ENCODE results near the gene BIRC7. TPM values are rescaled to one million over a fixed set of nuclear protein-coding genes. Genes with fewer than 3 reads are reported as not detected.

Gene BIRC7
- total RNA-seq, 1 experiment from 2014 or later, result not detected

DNA sequence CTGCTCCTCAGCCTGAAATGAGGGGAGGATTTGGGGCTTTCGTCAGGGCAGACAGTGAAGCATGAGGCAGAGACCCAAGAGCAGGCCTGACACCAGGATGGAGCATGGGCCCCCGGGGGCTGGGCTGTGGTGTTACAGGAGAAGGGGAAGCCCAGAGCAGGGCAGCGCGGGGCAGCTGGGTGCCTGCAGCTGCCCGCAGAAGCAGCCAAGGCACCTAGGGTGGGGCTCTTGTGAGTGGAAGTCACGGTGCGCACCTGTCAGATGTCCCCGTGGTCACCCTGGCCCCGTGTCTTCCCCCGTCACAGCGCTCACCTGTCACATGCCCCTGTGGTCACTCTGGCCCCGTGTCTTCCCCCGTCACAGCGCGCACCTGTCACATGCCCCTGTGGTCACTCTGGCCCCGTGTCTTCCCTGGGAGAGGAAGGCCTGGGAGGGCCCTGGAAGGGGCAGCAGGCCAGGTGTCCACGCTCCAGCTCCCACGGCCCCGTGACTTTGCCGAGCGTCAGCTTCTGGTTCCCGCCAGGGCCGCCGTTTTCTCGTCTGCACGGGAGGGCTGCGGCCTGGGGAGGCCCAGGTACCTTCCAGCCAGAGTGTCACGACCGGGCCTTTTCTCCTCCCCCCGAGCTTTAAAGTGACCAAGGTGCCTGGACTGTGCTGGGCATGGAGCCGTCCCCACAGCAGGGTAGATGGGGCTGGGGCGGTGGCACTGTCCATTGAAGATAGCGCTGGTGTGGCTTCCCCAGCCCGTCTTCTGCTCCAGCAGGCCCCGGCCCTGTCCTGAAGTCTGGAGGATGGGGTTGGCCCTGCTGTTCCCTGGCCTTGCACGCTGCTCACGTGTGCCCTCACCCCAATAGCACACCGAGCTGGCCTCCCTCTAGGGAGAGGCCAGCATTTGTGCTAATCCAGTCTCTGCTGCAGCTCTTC, 46.3 kb downstream of the BIRC7 start:
- no peak for DNase-seq (ENCODE audit: low read depth)

- no peak for DNase-seq (ENCODE audit: low read depth)
Measured at GRCh38 chr20:63282946-63283345, 47.2 kb downstream of the BIRC7 start.

DNA sequence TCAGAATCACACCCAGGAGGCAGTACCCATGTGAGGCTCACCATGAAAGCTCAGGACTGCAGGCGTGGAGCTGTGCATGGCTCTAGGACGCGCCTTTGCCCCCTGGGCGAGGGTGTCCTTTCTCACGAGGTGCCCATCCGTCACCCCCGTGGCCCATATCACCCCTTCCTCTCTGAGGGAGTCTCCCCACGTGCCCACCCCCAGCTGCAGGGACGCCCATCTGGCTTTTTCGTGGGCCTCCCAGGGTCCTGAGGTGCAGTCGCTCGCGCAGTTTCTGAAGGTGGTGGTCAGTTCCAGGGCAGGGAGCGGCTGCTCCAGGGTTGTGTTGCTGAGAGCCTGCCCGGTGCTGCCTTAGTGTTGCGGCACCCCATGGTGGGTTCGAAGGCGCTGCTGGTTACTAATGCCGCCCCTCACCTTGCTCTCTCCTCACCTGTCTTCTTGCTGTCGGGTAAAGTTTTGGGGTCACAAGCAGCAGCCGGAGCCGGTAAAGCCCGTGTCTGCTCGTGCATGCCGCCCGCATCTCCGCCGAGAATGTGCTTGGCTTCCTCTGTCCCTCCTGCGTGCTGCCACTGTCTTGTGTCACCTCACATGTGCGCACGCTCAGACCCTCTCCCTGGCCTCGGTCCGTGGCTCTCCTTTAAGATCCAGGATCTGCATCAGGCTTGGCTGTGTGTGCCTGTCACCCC, 47.8 kb downstream of the BIRC7 start:
- no peak for DNase-seq (ENCODE audit: low read depth)

DNA sequence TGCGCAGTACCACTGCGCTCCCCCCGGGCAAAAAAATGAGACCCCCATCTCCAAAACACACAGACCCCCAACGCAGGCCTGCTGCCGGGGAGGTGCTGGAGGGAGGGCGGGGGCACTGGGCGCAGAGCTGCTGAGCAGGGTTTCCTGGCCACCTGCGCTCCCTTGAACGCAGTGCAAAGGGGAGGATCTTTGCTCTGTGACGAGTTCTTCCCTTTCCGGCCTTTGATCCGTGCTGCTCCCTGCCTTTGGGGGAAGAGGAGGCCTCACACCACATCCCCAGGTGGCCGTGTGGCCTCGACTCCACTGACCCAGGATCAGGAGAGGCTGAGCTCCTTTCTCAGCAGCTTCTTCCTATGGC, 48.4 kb downstream of the BIRC7 start:
- DNase-seq (ENCODE audit: low read depth), result no peak

DNA sequence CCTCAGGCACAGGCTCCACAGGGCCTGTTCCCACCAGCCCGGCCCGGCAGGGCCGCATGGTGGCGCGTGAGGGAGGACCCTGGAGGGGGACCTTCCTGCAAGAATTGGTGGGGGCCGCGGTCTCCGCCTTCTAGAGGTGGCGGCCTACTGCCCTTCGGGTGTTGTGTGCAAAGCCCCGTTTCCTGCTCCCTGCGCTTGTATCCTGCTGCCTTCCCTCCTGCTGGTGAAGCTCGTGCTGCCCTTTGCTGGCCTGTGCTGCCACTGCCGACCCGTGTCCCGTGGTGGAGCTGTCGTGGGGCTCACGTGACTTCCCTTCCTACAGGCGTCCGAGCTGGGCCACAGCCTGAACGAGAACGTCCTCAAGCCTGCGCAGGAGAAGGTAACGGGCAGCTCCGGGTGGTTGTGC, 48.8 kb downstream of the BIRC7 start:
- DNase-seq (ENCODE audit: low read depth), result no peak

GRCh38 chr20:63284981-63285524, 49.3 kb downstream of the BIRC7 start:
- no peak for DNase-seq (ENCODE audit: low read depth)

DNA sequence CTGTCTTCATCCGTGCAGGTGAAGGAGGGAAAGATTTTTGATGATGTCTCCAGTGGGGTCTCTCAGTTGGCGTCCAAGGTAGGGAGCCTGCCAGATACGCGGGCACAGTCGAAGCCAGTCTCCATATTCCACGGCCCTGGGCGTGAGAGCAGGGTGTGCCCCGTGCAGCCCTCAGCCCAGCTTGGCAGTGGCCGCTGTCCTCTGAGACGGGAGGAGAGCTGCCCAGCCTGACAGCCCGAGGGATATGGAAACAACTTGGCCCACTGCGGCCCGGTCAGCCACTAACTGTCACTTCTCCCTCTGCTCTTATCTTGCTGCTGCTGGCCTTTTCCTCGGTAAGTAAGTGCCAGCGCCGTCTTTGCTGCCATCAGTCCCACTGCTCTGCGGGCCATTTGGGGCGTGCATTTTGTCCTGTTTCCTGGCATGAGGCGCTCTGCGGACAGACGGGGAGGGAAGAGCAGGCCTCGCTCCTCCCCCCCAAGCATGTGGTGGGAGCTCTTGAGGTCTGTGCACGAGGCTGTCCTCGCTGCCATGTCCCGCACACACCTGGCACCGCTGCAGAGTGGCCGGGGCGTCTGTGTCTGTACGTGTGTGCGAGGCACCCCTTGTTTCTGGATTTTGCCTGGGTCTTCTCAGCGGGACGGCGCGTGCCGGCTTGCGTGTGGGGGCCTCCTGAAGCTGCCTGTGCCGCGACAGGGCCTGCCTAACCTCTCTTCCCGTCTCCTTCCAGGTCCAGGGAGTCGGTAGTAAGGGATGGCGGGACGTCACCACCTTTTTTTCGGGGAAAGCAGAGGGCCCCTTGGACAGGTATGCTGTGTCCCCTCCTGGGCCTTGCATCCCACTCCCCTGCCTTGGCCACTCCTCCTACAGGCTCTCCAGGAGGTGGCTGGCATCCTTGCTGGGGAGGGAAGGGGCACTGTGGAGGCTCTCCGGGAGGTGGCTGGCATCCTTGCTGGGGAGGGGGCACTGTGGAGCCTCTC, 50.2 kb downstream of the BIRC7 start:
- no peak for DNase-seq (ENCODE audit: low read depth)

DNA sequence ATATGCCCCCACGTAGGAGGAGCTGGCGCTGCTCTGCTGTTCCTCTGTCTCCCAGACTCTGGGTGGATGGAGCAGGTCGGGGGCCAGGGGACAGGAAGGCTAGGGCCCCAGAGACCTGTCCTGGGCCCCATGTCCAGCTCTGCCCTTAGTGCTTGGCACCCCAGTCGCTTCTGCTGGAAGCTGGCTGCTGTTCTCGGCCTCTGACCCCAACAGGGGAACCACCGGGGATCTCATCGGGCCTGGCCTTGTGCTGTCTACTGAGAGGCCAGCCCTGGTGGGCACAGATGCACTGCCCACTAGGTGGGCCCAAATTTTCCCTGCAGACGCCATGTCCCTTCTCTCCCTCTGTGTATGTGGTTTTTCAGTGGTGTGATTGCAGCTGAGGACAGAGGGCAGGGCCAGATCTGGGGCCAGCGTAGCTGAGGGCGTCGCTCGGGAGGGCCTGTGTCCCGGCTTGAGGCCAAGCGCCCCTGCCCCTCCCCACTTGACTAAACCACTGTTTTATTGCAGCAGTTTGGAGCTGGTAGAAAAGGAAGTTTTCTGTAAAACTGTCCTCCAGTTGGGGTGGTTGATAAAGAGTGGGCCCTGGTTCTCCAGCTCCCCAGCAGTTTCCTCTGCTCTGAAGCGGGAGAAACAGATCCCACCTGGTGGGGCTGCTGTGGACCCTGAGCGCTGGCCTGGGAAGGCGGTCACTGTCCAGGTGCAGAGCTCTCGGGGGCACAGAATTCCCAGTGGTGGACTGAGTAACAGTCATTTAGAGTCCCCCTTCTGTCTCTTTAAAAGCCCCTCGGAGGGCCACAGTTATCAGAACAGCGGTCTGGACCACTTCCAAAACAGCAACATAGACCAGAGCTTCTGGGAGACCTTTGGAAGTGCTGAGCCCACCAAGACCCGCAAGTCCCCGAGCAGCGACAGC, 51.3 kb downstream of the BIRC7 start:
- DNase-seq (ENCODE audit: low read depth), result no peak

DNA sequence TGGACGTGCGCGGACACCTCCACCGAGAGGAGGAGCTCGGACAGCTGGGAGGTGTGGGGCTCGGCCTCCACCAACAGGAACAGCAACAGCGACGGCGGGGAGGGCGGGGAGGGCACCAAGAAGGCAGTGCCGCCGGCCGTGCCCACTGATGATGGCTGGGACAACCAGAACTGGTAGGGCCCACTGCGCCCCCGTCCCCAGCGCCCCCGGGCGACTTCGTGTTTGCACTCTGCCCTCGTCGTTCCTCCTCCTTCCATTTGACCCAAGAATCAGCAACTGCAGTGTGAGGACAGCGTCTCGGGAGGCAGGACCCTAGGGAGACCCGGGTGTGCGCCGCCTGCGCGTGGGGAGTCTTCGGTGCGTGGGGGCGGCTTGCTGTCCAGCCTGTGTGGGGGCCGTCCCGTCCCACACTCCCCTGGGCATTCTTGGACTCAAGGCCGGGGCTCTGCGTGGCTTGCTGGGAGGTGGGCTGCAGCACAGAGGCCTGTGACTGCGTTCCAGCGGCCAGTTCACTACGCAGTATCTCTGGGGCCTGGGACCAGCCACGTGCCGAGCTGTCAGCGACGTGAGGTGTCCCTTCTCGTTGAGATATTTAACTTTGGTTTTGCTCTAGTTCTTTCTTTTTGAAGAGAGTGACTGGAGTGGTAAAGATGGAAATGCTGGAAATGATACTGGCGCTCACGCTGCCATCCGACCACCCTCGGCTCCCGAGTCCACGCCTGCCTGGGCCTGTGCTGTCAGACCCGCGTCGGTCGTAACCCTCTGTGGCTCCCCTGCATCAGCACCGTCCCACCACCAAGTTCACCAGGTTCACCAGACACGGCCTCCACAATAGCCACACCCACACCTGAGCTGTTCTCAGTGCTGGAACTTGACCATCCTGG, 52.2 kb downstream of the BIRC7 start:
- no peak for DNase-seq (ENCODE audit: low read depth)

DNA sequence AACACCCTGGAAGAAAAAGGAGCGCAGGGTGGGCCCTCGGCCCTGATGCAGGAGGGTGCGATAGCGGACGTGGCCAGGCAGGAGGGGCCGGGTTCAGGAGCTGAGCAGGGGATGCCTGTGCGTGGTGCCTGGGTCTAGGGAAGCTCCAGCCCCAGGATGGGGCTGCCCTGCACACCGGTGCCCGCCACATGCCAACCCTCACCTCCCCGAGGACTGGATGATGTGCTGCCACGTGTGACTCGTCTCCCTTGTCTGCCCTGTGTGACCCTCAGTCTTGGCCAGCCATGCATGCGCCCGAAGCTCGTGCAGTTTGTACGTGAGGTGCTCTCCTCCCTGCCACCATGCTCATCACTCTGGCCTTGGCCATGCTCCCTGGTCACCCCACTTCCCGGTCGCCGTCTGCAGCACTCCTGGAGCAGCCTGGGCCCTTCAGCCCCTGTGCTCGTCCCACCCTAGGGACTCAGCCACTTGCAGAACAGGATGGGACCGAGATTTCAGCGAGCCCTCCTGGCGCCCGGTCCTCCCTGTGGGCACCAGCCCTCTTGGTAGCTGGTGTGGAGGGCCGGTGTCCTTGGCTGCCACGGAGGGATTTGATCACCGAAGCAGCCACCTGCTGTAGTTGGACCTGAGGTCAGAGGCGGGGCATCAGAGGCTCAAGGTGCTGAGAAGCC, 53.0 kb downstream of the BIRC7 start:
- no peak for DNase-seq (ENCODE audit: low read depth)

- DNase-seq (ENCODE audit: low read depth), result no peak
Measured at GRCh38 chr20:63289311-63290135, 53.8 kb downstream of the BIRC7 start.

Other genes with a start within 250 kb of the BIRC7 start
- gene BHLHE23, start 228.9 kb upstream of the BIRC7 start, total RNA-seq (2014; rRNA removed; shearing (Covaris generic)), result not detected in 2 replicates
- gene YTHDF1, start 19.8 kb upstream of the BIRC7 start, total RNA-seq (2014; rRNA removed; shearing (Covaris generic)), result 21.2 and 22.1 TPM in 2 replicates
- gene NKAIN4, start 18.6 kb downstream of the BIRC7 start, total RNA-seq (2014; rRNA removed; shearing (Covaris generic)), result not detected in 2 replicates
- gene ARFGAP1, start 36.9 kb downstream of the BIRC7 start, total RNA-seq (2014; rRNA removed; shearing (Covaris generic)), result 29.0 and 35.7 TPM in 2 replicates
- gene COL20A1, start 57.3 kb downstream of the BIRC7 start, total RNA-seq (2014; rRNA removed; shearing (Covaris generic)), result not detected in 2 replicates
- gene CHRNA4, start 125.4 kb downstream of the BIRC7 start, total RNA-seq (2014; rRNA removed; shearing (Covaris generic)), result not detected in 2 replicates
- 0.10 and 2.5 TPM in 2 replicates for gene KCNQ2, start 236.8 kb downstream of the BIRC7 start, total RNA-seq (2014; rRNA removed; shearing (Covaris generic))